Neural progenitor cell (in vitro differentiated cells): ENCODE results near the gene NKD1. TPM values are rescaled to one million over a fixed set of nuclear protein-coding genes. Genes with fewer than 3 reads are reported as not detected.

ENCODE experiments used
- DNase-seq: peaks from one replicate; pipeline ENCODE4 v3.0.0-alpha.2; 2016; ENCODE audit warnings: low spot score
- H2AFZ ChIP-seq: fragments of 200-600 bp; sonication (generic); replicated peaks from 2 replicates; pipeline ENCODE4 v1.6.1; 2016; ENCODE audit warnings: antibody characterized with exemption
- H3F3A ChIP-seq: fragments of 200-600 bp; sonication (generic); 2 replicates; pipeline ENCODE4 v1.6.1; 2016; ENCODE audit warnings: antibody characterized with exemption, low read depth
- H3K27ac ChIP-seq: fragments of 200-600 bp; sonication (generic); 2 replicates; pipeline ENCODE4 v1.5.1; 2016; ENCODE audit warnings: mild to moderate bottlenecking
- H3K27me3 ChIP-seq: fragments of 200-600 bp; sonication (generic); 2 replicates; pipeline ENCODE4 v1.6.1; 2016; ENCODE audit warnings: mild to moderate bottlenecking, moderate library complexity
- H3K36me3 ChIP-seq: fragments of 200-600 bp; sonication (generic); 2 replicates; pipeline ENCODE4 v1.5.1; 2016
- H3K4me1 ChIP-seq: fragments of 200-600 bp; sonication (generic); 2 replicates; pipeline ENCODE4 v1.6.1; 2016; ENCODE audit warnings: mixed run types
- H3K4me2 ChIP-seq: fragments of 200-600 bp; sonication (generic); 2 replicates; pipeline ENCODE4 v1.6.1; 2016
- H3K4me3 ChIP-seq: fragments of 200-600 bp; sonication (generic); 2 replicates; pipeline ENCODE4 v1.5.1; 2016
- H3K79me2 ChIP-seq: fragments of 200-600 bp; sonication (generic); 2 replicates; pipeline ENCODE4 v1.6.1; 2016; ENCODE audit warnings: low read depth
- H3K9ac ChIP-seq: fragments of 200-600 bp; sonication (generic); 2 replicates; pipeline ENCODE4 v1.6.1; 2016
- H3K9me3 ChIP-seq: fragments of 200-600 bp; sonication (generic); 2 replicates; pipeline ENCODE4 v1.5.1; 2016; ENCODE audit warnings: low read depth
- H4K20me1 ChIP-seq: fragments of 200-600 bp; sonication (generic); 2 replicates; pipeline ENCODE4 v1.6.1; 2016; ENCODE audit warnings: low read depth
- H3K27ac Mint-ChIP-seq: 3 replicates; pipeline ENCODE4 v1.8.0; 2021; ENCODE audit warnings: mixed read lengths
- H3K27me3 Mint-ChIP-seq: 2 replicates; pipeline ENCODE4 v1.8.0; 2022; ENCODE audit warnings: low read depth, mild to moderate bottlenecking, inconsistent platforms, moderate library complexity, mixed read lengths; ENCODE audit not compliant: insufficient read depth
- H3K36me3 Mint-ChIP-seq: 3 replicates; pipeline ENCODE4 v1.8.0; 2021; ENCODE audit warnings: mixed read lengths
- H3K4me1 Mint-ChIP-seq: 3 replicates; pipeline ENCODE4 v1.8.0; 2021; ENCODE audit warnings: mixed read lengths
- H3K4me3 Mint-ChIP-seq: 3 replicates; pipeline ENCODE4 v1.8.0; 2021; ENCODE audit warnings: mild to moderate bottlenecking, moderate library complexity, mixed read lengths
- H3K9me3 Mint-ChIP-seq: 3 replicates; pipeline ENCODE4 v1.8.0; 2020; ENCODE audit warnings: mixed read lengths
- EZH2 ChIP-seq: fragments of 200-600 bp; sonication (generic); IDR thresholded peaks from 2 replicates; pipeline ENCODE4 v1.6.1; 2017; ENCODE audit warnings: antibody characterized with exemption, mild to moderate bottlenecking, moderate library complexity
- EZH2phosphoT487 ChIP-seq: fragments of 200-600 bp; sonication (generic); IDR thresholded peaks from 2 replicates; pipeline ENCODE4 v1.6.1; 2017; ENCODE audit warnings: antibody characterized with exemption
- total RNA-seq: library from RNA; depleted of rRNA; stranded (reverse); fragments of >200 nt; gene quantifications from 2 replicates; pipeline ENCODE4 v1.2.3, GENCODE V29; 2015; ENCODE audit warnings: low replicate concordance
- TF ChIP-seq, protein P1 (sequence below): fragments of 200-600 bp; sonication (generic); IDR thresholded peaks from 2 replicates; pipeline ENCODE4 v1.5.1; 2017; ENCODE audit warnings: antibody characterized with exemption, mild to moderate bottlenecking

NKD1 gene
- total RNA-seq, 1 donor from 2014 or later, result 5.3 TPM

DNA sequence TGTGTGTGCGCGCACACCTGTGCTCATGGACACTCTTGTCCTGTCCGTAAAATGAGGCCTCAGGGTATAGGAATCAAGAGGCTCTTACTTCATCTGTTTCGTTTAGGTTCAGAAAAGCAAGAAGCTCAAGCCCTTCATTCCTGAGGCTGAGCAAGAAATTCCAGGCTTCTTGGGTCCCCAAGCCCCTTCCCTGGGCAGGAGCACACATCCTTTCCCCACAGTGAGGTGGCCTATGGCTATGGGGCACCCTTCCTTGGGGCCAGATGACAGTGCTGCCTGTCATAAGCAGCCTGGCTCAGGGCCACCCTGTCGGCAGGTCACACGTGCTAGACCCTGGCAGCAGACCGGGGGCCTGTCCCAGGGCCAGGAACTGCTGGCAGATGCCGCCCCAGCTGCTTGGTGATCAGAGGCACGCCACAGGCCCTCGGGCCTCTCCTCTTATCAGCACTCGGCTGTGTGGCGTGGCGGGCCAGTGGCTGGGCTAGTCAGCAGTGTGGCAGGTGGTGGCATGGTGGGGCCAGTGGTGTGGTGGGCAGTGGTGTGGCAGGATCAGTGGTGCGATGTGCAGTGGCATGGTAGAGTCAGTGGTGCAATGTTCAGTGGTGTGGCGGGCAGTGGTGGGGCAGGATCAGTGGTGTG lies 50.2 kb downstream of the NKD1 start:
- Mint-ChIP-seq H3K36me3 (peaks cover 6% of the 10 kb centered on the region), H3K27ac (no peak overlapping the region), H3K4me3 (peak overlapping the region; percentile 33), H3K27me3 (peaks cover 10% of the 10 kb centered on the region), H3K9me3 (no peaks in the 10 kb centered on the region), H3K4me1 (peaks cover 29% of the 10 kb centered on the region)
- H3K9ac ChIP-seq, result no peak overlapping the region
- no peaks in the 10 kb centered on the region for H3F3A ChIP-seq
- no peaks in the 10 kb centered on the region for H3K79me2 ChIP-seq
- H4K20me1 ChIP-seq, result no peaks in the 10 kb centered on the region
- DNase-seq, result no peak
- H3K27me3 ChIP-seq, result no peaks in the 10 kb centered on the region
- no peaks in the 10 kb centered on the region for H3K36me3 ChIP-seq
- no peaks in the 10 kb centered on the region for H3K9me3 ChIP-seq
- H3K4me1 ChIP-seq, result peaks cover 16% of the 10 kb centered on the region
- no peak overlapping the region for H3K4me3 ChIP-seq
- TF ChIP-seq EZH2phosphoT487 (no peak), EZH2 (no peak)
- TF ChIP-seq, protein P1, sequence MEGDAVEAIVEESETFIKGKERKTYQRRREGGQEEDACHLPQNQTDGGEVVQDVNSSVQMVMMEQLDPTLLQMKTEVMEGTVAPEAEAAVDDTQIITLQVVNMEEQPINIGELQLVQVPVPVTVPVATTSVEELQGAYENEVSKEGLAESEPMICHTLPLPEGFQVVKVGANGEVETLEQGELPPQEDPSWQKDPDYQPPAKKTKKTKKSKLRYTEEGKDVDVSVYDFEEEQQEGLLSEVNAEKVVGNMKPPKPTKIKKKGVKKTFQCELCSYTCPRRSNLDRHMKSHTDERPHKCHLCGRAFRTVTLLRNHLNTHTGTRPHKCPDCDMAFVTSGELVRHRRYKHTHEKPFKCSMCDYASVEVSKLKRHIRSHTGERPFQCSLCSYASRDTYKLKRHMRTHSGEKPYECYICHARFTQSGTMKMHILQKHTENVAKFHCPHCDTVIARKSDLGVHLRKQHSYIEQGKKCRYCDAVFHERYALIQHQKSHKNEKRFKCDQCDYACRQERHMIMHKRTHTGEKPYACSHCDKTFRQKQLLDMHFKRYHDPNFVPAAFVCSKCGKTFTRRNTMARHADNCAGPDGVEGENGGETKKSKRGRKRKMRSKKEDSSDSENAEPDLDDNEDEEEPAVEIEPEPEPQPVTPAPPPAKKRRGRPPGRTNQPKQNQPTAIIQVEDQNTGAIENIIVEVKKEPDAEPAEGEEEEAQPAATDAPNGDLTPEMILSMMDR, result no peak
- no peak overlapping the region for H3K4me2 ChIP-seq
- no peak overlapping the region for H3K27ac ChIP-seq
- H2AFZ ChIP-seq, result no peak overlapping the region

DNA sequence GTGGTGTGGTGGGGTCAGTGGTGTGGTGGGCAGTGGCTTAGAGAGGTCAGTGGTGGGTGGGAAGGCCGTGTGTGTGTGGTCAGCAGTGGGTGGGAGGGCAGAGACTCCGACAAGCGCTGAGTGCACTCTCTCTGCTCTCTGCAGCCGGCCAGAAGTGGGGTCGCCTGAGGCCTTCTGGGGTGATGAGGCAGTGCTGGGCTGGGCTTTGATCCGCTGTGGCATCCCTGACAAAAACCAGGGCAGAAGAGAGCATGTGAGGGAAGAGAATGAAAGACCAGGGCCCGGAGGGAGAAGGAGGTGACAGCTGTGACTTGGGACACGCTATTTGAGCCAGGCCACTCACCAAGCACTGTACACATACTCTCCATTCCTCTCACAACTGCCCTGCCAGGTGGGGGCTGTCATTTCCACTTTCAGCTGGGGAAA lies 50.8 kb downstream of the NKD1 start:
- Histone ChIP-seq H3K79me2 (no peaks in the 10 kb centered on the region), H3F3A (no peaks in the 10 kb centered on the region), H3K4me2 (no peak overlapping the region), H2AFZ (no peak overlapping the region), H4K20me1 (no peaks in the 10 kb centered on the region), H3K27ac (no peak overlapping the region), H3K9ac (no peak overlapping the region), H3K9me3 (no peaks in the 10 kb centered on the region), H3K4me1 (peaks cover 16% of the 10 kb centered on the region), H3K27me3 (no peaks in the 10 kb centered on the region), H3K36me3 (no peaks in the 10 kb centered on the region), H3K4me3 (no peak overlapping the region)
- peaks cover 7% of the 10 kb centered on the region for H3K36me3 Mint-ChIP-seq
- H3K27ac Mint-ChIP-seq, result no peak overlapping the region
- no peak for TF ChIP-seq EZH2phosphoT487
- TF ChIP-seq EZH2, result no peak
- TF ChIP-seq, protein P1, result no peak
- H3K9me3 Mint-ChIP-seq, result no peaks in the 10 kb centered on the region
- peaks cover 29% of the 10 kb centered on the region for H3K4me1 Mint-ChIP-seq
- DNase-seq, result no peak
- no peak overlapping the region for H3K4me3 Mint-ChIP-seq
- peaks cover 12% of the 10 kb centered on the region for H3K27me3 Mint-ChIP-seq

DNA sequence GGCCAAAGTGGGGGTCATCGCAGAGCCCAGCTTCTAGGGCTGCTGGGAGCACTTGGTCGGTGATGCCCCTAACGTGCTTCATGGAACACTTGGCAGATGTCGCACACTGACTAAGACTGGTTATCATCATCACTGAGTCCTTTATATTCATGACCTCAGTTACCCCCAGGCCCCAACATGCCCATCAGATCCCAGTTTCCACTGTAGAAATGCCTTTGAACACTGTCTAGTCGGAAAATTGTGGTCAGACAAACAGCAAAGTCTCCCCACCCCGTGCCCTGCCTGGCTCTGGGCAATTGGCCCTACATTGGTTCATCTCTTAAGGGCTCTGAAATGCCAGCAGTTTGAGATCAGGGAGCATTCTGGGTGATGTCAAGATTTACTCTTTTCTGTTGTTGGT lies 51.3 kb downstream of the NKD1 start:
- no peak overlapping the region for H3K27ac Mint-ChIP-seq
- no peak for DNase-seq
- no peak overlapping the region for H3K9ac ChIP-seq

More for the DNA sequence above, 51.3 kb downstream of the NKD1 start:
- no peaks in the 10 kb centered on the region for H3F3A ChIP-seq
- no peaks in the 10 kb centered on the region for H3K9me3 Mint-ChIP-seq
- H3K36me3 ChIP-seq, result no peaks in the 10 kb centered on the region
- H3K27ac ChIP-seq, result no peak overlapping the region
- H3K27me3 Mint-ChIP-seq, result peaks cover 12% of the 10 kb centered on the region
- H3K4me1 ChIP-seq, result peaks cover 11% of the 10 kb centered on the region
- no peaks in the 10 kb centered on the region for H3K27me3 ChIP-seq
- peaks cover 7% of the 10 kb centered on the region for H3K36me3 Mint-ChIP-seq
- no peak for TF ChIP-seq EZH2phosphoT487
- TF ChIP-seq, protein P1, result no peak
- no peak for TF ChIP-seq EZH2
- no peak overlapping the region for H3K4me3 Mint-ChIP-seq
- no peaks in the 10 kb centered on the region for H3K79me2 ChIP-seq
- no peaks in the 10 kb centered on the region for H3K9me3 ChIP-seq
- no peak overlapping the region for H2AFZ ChIP-seq
- peaks cover 33% of the 10 kb centered on the region for H3K4me1 Mint-ChIP-seq
- no peak overlapping the region for H3K4me3 ChIP-seq
- H3K4me2 ChIP-seq, result no peak overlapping the region
- no peaks in the 10 kb centered on the region for H4K20me1 ChIP-seq
